ENCODE data around the gene ZSCAN4. TPM values are rescaled to one million over a fixed set of nuclear protein-coding genes. Genes with fewer than 3 reads are reported as not detected.
A peak's percentile ranks its signal among the peaks of the same experiment; 100 is the strongest.

Gene ZSCAN4
- total RNA-seq, 2 donors from 2014 or later = 0.13 TPM; not detected in 1

DNA sequence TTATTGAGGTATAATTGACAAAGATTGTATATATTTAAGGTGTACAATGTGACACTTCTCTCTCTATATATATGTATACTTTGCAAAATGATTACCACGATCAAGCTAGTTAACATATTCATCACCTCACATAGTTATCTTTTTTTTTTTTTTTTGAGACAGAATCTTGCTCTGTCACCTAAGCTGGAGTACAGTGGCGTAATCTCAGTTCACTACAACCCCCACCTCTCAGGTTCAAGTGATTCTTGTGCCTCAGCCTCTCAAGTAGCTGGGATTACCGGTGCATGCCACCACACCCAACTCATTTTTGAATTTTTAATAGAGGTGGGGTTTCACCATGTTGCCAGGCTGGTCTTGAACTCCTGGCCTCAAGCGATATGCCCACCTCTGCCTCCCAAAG, 3.7 kb downstream of the ZSCAN4 start:
- intact Hi-C loops (cut with DNase I) = no loop called here
- DNase-seq = no peak
- no peak for ATAC-seq

DNA sequence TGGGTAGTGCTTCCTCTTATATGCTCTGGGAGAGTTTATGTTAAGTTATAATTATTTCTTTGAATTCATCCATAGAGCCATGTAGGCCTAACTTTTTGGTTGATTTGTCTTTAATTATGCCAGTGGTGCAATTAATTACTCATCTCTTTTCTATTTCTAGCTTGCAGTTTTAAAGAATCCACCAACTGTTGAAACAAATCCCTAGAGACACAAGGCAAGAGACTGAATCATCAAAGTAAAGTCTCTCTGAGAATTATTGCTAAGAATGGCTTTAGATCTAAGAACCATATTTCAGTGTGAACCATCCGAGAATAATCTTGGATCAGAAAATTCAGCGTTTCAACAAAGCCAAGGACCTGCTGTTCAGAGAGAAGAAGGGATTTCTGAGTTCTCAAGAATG, 7.1 kb downstream of the ZSCAN4 start:
- ATAC-seq = no peak
- intact Hi-C loops (cut with DNase I) = no loop called here
- DNase-seq = no peak

DNA sequence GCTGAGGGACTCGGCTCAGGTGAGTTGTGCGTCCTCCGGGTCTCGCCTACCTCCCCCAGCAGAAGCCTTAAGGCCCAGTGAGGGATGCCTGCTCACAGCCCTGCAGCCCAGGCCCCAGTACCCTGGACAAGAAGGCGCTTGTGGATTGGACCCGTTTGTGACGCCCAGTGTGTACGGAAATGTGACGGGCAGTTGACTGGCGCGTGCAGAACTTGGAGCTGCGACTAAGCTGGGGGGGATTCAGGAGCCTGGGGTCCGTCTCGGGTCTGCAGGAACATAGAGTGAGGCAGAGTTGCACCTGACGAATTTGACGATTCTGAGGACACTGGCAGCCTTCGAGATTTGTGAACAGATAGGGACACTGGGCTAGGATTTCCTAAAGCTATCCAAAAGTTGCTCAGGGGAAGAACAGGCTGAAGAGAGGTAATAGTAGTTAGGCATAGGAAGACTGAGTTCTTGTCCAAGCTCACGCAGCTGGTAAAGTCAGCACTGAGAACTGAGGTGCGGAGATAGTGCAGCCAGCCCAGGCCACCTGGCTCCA, 13.6 kb downstream of the ZSCAN4 start:
- intact Hi-C loops (cut with DNase I) = no loop called here
- ATAC-seq (no peak), DNase-seq (no peak)

DNA sequence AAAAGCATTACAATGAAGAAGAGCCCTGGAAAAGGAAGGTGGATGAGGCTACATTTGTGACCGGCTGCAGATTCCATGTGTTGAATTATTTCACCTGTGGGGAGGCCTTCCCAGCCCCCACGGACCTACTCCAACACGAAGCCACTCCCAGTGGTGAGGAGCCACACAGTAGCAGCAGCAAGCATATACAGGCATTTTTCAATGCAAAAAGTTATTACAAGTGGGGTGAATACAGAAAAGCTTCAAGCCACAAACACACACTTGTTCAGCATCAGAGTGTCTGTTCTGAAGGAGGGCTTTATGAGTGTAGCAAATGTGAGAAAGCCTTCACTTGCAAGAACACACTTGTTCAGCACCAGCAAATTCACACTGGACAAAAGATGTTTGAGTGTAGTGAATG, 18.0 kb downstream of the ZSCAN4 start:
- intact Hi-C loops (cut with DNase I) = no loop called here
- ATAC-seq = no peak

DNA sequence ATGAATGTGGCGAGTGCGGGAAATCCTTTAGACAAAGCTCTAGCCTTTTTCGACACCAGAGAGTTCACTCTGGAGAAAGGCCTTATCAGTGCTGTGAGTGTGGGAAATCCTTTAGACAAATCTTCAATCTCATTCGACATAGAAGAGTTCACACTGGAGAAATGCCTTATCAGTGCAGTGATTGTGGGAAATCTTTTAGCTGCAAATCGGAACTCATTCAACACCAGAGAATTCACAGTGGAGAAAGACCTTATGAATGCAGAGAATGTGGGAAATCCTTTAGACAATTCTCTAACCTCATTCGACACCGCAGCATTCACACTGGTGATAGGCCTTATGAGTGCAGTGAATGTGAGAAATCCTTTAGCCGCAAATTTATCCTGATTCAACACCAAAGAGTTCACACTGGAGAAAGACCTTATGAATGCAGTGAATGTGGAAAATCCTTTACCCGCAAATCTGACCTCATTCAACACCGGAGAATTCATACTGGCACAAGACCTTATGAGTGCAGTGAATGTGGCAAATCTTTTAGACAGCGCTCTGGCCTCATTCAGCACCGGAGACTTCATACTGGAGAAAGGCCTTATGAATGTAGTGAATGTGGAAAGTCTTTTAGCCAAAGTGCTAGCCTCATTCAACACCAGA, 18.8 kb downstream of the ZSCAN4 start:
- no peak for DNase-seq
- ATAC-seq = no peak
- intact Hi-C loops (cut with DNase I) = no loop called here

More for the DNA sequence above, 18.0 kb downstream of the ZSCAN4 start:
- no peak for DNase-seq

DNA sequence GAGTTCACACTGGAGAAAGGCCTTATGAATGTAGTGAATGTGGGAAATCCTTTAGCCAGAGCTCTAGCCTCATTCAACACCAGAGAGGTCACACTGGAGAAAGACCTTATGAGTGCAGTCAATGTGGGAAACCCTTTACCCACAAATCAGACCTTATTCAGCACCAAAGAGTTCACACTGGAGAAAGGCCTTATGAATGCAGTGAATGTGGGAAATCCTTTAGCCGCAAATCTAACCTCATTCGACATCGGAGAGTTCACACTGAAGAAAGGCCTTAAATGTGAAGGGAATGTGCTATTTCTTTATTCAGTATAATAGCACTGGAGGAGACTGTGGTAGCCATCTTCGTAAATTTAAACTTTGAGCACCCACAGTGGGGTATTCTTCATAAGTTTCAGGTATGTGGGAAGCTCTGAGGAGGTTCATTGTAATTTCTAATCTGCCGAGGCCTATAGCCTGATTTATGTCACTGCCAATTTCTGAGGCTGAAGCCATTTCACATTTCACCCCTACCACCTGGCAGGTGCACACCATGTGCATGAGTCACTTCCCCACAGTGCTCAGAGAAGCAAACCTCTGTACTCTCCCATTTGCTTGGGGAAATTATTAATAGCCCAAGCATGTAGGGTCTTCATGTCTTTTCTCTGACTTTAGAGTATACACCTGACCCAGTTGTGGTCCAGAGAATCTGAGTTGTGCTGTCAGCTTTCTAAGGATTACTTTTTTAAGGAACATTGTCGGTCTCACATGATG, 19.5 kb downstream of the ZSCAN4 start:
- ATAC-seq = no peak
- intact Hi-C loops (cut with DNase I) = no loop called here

DNA sequence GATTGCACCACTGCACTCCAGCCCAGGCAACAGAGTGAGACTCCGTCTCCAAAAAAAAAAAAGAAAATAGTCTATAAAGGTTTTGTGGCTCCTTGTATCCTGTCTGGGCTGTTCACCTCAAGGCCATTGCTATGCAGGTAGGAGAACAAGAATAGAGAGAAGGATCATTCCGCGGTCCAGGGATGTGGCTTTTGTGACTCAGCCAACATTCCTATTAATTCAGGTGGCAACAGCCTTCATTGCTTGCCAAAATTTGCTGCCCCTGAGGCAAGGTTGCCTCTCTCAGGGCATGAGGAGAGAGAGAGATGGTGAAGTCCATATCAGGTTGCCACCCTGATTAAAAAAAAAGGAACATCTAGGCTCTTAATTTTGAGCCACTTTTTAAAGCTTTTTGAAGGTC, 21.0 kb downstream of the ZSCAN4 start:
- ATAC-seq = no peak
- intact Hi-C loops (cut with DNase I) = no loop called here
- DNase-seq = no peak

More for the DNA sequence above, 19.5 kb downstream of the ZSCAN4 start:
- DNase-seq = no peak

DNA sequence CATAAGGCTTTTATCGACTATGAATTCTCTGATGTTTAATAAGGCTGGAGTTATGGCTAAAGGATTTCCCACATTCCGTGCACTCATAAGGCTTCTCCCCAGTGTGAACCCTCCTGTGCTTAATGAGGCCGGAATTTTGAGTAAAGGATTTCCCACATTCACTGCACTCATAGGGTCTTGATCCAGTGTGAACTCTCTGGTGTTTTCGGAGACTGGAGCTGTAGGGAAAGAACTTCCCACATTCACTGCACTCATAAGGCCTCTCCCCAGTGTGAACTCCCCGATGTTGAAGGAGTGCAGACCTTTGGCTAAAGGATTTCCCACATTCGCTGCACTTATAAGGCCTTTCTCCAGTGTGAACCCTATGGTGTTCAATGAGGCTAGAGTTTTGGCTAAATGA, 32.9 kb downstream of the ZSCAN4 start:
- intact Hi-C loops (cut with DNase I) = no loop called here
- no peak for DNase-seq
- no peak for ATAC-seq

DNA sequence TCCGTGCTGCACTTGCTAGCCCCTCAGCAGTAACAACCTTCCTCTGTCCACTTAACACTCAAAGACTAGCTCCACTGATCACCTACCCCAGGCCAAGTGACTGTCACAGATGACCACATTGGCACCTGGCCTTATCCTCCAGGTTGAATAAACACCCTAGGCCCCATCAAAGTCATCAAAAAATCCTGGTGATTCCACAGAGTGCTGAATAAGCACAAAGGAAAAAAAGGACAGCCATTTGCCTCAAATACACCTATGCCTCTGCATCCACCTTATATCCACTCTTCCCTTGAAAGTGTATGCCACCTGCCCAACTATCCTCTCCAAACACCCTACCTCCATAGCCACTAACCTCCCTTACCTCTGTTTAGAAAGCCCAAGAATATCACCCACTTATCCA, 37.6 kb downstream of the ZSCAN4 start:
- intact Hi-C loops (cut with DNase I) = no loop called here
- ATAC-seq (no peak), DNase-seq (no peak)

DNA sequence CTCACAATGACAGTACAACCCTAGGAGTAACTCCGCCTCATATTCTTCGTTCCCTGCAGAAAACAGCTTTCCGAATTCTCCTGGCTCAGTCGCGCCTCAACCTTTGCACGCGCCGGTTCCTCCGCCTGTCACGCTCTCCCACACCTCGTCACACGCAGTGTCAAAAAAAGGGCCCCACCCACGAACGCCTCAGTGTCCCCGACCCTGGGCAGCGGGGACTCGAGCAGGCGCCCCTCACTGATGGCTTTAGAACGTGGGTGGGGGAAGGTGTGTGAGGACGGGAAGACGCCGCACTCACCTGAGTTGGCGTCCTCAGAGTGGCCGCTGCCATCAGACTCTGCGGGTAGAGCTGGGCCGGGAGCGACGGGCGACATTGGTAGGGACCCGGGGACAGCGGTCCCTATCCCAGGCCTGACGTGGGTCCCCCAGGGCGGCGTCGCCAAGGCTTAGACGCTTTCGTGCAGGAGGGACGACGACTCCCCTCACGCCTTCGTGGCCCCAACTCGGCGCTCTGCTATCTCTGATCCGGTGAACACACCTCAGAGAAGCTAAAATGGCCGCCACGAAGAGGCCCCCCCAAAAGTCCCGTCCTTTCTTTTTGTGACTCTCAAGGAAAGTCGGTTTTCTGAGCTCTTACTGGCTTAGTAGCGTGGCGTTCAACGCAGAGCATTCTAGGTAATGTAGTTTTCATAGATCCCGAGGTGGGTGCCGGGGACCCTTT, 40.1 kb downstream of the ZSCAN4 start, which contains the start of gene ZNF154:
Gene ZNF154 (minus strand): TSS at position 564 of the 721 bp plus-strand sequence. CDS start 233 bp downstream, at position 331.
- DNase-seq (peak; percentile 63), ATAC-seq (peak; percentile 90 to 92)
- intact Hi-C loops (cut with DNase I) = no loop called here

DNA sequence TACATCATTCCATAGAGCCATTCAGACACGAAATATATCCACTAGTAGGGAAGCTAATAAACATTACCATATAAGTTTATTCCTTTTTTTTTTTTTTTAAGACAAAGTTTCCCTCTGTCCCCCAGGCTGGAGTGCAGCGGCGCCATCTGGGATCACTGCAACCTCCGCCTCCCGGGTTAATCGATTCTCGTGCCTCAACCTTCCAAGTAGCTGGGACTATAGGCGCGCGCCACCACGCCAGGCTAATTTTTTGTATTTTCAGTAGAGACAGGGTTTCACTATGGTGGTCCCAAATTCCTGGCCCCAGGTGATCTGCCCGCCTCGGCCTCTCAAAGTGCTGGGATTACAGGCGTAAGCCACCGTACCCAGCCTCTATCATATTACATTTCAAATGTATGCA, 40.9 kb downstream of the ZSCAN4 start:
- intact Hi-C loops (cut with DNase I) = no loop called here
- DNase-seq (no peak), ATAC-seq (no peak)

DNA sequence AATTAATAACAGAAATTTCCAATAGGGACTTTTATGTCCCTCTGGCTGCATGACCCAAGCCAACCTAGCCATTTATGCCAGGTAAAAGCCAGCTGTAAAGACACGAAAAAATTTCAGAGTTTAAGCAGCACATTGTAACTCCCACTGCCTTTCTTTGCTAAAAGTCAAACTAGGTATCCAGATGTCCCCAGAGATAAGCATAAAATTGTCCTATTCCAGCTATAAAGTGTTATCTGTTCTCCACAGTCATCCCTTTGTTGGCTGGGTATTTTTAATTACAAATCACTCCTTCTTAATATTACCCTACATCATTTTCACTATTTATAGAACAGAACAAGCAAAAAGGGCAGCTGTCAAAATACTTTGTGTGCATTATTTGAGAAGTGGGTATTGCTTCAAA, 43.5 kb downstream of the ZSCAN4 start:
- intact Hi-C loops (cut with DNase I) = no loop called here
- no peak for ATAC-seq

DNA sequence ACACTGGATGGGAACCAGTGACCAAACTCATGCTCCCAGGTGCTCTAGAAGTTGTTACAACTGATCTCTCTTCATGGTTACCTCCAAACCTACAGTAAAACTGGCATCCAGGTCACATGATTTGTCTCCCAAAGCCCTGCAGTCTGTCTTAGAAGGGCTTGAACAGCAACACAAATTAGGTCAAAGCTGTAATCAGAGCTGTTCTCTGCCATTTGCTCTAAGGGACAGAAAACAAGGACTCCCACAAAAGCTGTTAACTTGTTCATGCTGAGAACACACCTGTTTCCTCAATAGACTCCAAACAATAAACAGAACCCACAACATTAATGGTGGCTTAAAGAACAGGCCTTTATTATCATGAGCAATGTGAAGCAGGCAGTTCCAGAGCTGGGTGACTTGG, 50.7 kb downstream of the ZSCAN4 start:
- DNase-seq = no peak
- intact Hi-C loops (cut with DNase I) = no loop called here
- ATAC-seq = no peak

More for the DNA sequence above, 43.5 kb downstream of the ZSCAN4 start:
- no peak for DNase-seq

DNA sequence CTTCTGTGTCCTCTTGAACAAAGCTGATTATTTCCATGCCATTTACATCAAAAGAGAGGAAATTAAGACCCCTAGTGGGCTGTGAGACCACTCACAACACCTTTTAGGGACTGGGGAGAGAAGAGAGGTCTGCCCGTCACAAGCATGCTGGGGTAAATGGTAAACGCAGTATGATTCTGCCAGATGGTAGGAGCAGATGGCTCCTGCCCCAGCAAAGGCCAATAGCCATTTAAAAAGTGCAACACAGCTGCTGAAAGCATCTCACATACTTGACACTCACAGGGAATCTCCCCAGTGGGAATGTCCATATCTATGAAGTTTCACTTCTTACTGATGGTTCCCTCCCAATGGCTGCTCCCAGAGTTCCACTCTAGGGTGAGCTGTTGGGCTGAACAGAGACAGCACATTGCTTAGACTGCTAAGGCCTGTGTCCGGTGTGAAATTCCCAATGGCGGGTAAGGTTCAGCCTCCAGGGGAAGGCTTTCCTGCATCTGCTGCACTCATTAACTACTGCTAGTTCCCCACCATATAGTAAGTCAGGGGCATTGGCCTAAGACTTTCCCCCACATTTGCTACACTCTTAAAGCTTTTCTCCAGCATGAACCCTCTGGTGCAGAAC, 51.3 kb downstream of the ZSCAN4 start:
- intact Hi-C loops (cut with DNase I) = no loop called here
- DNase-seq (no peak), ATAC-seq (no peak)

DNA sequence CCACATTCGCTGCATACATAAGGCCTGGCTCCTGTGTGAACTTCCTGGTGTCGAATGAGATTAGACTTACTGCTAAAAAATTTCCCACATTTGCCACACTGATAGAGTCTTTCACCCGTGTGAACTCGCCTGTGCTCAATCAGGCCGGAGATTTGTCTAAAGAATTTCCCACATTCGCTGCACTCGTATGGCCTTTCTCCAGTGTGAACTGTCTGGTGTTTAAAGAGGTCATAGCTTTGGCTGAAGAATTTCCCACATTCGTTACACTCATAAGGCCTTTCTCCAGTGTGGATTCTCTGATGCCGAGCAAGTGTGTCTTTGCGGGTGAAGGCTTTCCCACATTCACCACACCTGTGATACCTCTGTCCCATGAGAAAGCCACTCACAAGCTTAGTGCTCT, 52.1 kb downstream of the ZSCAN4 start:
- intact Hi-C loops (cut with DNase I) = no loop called here
- no peak for DNase-seq
- no peak for ATAC-seq

Other genes with a start within 250 kb of the ZSCAN4 start
- 1 to 10 TPM; 3.0 to 7.1 TPM for gene ZNF749, start 233.6 kb upstream of the ZSCAN4 start, total RNA-seq
- gene VN1R1, start 211.8 kb upstream of the ZSCAN4 start, total RNA-seq = 1 to 10 TPM; 2.3 to 3.0 TPM
- gene ZNF772, start 191.4 kb upstream of the ZSCAN4 start, total RNA-seq = 10 to 100 TPM; 13.3 to 19.7 TPM
- 1 to 10 TPM; 7.2 to 10.0 TPM for gene ZNF419, start 181.2 kb upstream of the ZSCAN4 start, total RNA-seq
- 1 to 10 TPM; 5.3 to 7.9 TPM for gene ZNF773, start 169.0 kb upstream of the ZSCAN4 start, total RNA-seq
- gene ZNF549, start 141.6 kb upstream of the ZSCAN4 start, total RNA-seq = 1 to 10 TPM; 3.4 to 4.4 TPM
- 1 to 10 TPM; 6.4 to 9.0 TPM for gene ZNF550, start 109.1 kb upstream of the ZSCAN4 start, total RNA-seq
- 1 to 10 TPM; 4.6 to 5.5 TPM for gene ZNF416, start 90.0 kb upstream of the ZSCAN4 start, total RNA-seq
- gene ZIK1, start 84.8 kb upstream of the ZSCAN4 start, total RNA-seq = 1 to 10 TPM; 4.1 to 5.2 TPM
- 1 to 10 TPM; 3.7 to 5.3 TPM for gene ZNF530, start 69.0 kb upstream of the ZSCAN4 start, total RNA-seq
- gene ZNF134, start 54.7 kb upstream of the ZSCAN4 start, total RNA-seq = 10 to 100 TPM; 14.2 to 16.2 TPM
- 10 to 100 TPM in 1 of 2 donors, 1 to 10 TPM in 1; 9.5 to 11.1 TPM for gene ZNF211, start 35.8 kb upstream of the ZSCAN4 start, total RNA-seq
- gene ZNF551, start 13.0 kb downstream of the ZSCAN4 start, total RNA-seq = 1 to 10 TPM; 4.2 to 6.4 TPM
- 1 to 10 TPM; 3.4 to 6.1 TPM for gene ZNF154, start 40.3 kb downstream of the ZSCAN4 start, total RNA-seq
- gene ZNF671, start 58.7 kb downstream of the ZSCAN4 start, total RNA-seq = 1 to 10 TPM; 5.1 to 7.0 TPM
- 10 to 100 TPM; 10.8 to 14.4 TPM for gene ZNF776, start 77.9 kb downstream of the ZSCAN4 start, total RNA-seq
- gene ZNF586, start 100.7 kb downstream of the ZSCAN4 start, total RNA-seq = 1 to 10 TPM; 9.3 to 9.5 TPM
- gene ZNF552, start 146.0 kb downstream of the ZSCAN4 start, total RNA-seq = 1 to 10 TPM; 3.3 to 4.6 TPM
- gene ZNF587B, start 161.4 kb downstream of the ZSCAN4 start, total RNA-seq = 1 to 10 TPM; 5.9 to 8.7 TPM
- 10 to 100 TPM; 18.6 to 20.9 TPM for gene ZNF587, start 180.9 kb downstream of the ZSCAN4 start, total RNA-seq
- gene ZNF814, start 220.1 kb downstream of the ZSCAN4 start, total RNA-seq = 10 to 100 TPM; 10.8 to 10.9 TPM
- gene ZNF417, start 247.7 kb downstream of the ZSCAN4 start, total RNA-seq = 10 to 100 TPM; 11.9 to 13.4 TPM

All from left cardiac atrium (tissue), 4 donors.